DOHH2 (cell line): ENCODE results near the gene LCN2.

Source experiments
- EZH2phosphoT487 ChIP-seq: fragments of 200-600 bp; sonication (generic); IDR thresholded peaks from 2 replicates; pipeline ENCODE4 v1.6.1; 2017; ENCODE audit warnings: borderline replicate concordance, mild to moderate bottlenecking, antibody characterized with exemption, low read length, moderate library complexity, mixed read lengths
- TF ChIP-seq, protein P1 (sequence below): fragments of 200-600 bp; sonication (generic); IDR thresholded peaks from one replicate; pipeline ENCODE4 v1.5.1; 2014; ENCODE audit warnings: antibody characterized with exemption, mild to moderate bottlenecking, low read depth, low read length; ENCODE audit not compliant: poor library complexity, severe bottlenecking

DNA sequence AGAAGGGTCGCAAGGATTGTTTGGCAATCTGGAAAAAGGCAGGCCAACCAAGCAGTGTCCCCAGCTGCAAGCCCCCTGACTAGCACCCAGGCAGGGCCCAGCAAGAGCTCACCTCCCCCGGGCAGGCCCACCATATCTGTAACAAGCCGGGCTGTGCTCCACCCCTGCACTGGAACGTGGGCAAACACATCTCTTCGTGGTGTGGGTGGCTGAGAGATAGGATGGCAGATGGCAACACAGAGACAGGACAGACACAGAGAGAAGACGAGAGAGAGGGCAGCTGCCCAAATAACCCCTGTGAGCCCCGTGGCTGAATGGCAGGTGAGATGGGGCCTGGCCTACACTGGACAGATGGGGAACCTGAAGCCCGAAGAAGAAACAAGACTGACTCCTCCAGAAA is 20.2 kb downstream of the LCN2 start:
- TF ChIP-seq, protein P1, sequence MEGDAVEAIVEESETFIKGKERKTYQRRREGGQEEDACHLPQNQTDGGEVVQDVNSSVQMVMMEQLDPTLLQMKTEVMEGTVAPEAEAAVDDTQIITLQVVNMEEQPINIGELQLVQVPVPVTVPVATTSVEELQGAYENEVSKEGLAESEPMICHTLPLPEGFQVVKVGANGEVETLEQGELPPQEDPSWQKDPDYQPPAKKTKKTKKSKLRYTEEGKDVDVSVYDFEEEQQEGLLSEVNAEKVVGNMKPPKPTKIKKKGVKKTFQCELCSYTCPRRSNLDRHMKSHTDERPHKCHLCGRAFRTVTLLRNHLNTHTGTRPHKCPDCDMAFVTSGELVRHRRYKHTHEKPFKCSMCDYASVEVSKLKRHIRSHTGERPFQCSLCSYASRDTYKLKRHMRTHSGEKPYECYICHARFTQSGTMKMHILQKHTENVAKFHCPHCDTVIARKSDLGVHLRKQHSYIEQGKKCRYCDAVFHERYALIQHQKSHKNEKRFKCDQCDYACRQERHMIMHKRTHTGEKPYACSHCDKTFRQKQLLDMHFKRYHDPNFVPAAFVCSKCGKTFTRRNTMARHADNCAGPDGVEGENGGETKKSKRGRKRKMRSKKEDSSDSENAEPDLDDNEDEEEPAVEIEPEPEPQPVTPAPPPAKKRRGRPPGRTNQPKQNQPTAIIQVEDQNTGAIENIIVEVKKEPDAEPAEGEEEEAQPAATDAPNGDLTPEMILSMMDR: no peak
- no peak for TF ChIP-seq EZH2phosphoT487
